Measurements from ENCODE around the gene XXYLT1. TPM values are rescaled to one million over a fixed set of nuclear protein-coding genes. Genes with fewer than 3 reads are reported as not detected.

XXYLT1 gene
- total and polyA plus RNA-seq, 10 of the 15 experiments (the other 5 are each of a cell fraction or from before 2014, with no cell fraction given), result 1.2 to 14.2 (median 9.3) TPM

DNA sequence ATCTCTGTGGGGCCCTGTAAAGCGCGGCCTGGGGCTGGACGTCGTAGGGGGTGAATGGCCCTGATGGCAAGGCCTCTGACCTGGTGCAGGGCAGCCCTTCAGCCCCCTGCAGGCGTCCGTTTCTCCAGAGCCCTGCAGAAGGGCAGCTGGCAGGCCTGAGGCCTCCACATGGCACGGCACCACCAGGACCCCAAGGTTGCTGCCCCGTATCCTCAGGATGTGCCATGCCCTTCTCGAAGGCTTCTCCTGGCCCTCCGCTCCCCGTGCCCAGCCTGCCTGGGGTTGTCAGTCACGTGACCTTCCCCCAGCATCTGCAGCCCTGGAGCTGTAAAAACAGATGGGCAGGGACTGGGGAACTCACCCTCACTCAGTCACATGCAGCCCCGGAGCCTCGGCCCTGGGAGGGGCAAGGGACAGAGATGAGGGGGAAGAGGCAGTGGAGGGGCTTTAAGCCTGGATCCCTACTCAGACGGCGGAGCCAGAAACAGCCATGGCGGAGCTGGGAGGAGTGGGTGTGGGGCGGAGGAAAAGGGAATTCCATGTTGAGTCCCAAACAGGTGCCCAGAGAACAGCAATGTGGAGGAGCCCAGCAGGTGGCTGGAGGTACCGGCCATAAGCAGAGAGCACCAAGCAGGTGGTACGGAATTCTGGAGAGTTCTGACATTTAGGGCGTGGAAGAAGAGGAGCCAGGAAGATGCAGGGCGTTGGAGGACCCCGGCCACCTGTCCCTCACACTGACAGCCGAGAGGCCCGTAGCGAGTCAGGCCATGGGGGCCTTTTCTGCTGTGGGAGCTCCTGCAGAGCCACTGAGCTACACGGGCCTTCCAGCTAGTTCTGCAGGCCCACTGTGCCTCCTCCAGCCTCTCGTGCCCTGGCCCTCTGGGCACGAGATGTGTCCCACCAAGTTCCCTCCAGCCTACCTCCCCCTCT is 193.1 kb downstream of the XXYLT1 start:
- H3K9ac ChIP-seq (ENCODE audit: control insufficient read depth, insufficient read depth, low read length), result no peak overlapping the region
- 80% methylated on average over 27 of the region's 29 CpGs for WGBS (ENCODE audit: insufficient coverage, insufficient replicate concordance, low lambda C conversion rate, missing lambda C conversion rate)
- intact Hi-C loops (cut with micrococcal nuclease; ENCODE audit: unreplicated experiment) (no loop called here), in situ Hi-C loops (cut with MboI) (no loop called here)
- H3K9me3 ChIP-seq (replicated peaks; ENCODE audit: control insufficient read depth, insufficient read depth, low read length), result no peaks in the 10 kb centered on the region
- BruUV-seq (replicated peaks), result no TSS peak
- no peak overlapping the region for H3K4me3 ChIP-seq
- ChIA-PET RAD21 (ENCODE audit: unreplicated experiment) (no interaction called here), SMC1A (ENCODE audit: uncharacterized antibody, unreplicated experiment) (no interaction called here), POLR2A (no interaction called here), CTCF (interaction anchor here (0.6 kb wide), 1 partner anchor 41 kb away, joined by 3 read pairs; no protein-coding TSS in a partner anchor)
- no peaks in the 10 kb centered on the region for H4K20me1 ChIP-seq (ENCODE audit: control insufficient read depth, insufficient read depth)
- no peaks in the 10 kb centered on the region for H3K36me3 ChIP-seq (ENCODE audit: control insufficient read depth in 2 of 2, insufficient read depth in 2 of 2, low read length in 1 of 2)
- H3K27ac ChIP-seq (ENCODE audit: control insufficient read depth, insufficient read depth), result no peak overlapping the region
- FAIRE-seq (no peak), ATAC-seq (no peak), DNase-seq (ENCODE audit: low read depth, low spot score) (no peak)
- H3K27me3 ChIP-seq (replicated peaks in 1 of 2; ENCODE audit: control insufficient read depth in 2 of 2, insufficient read depth in 2 of 2, low read length in 1 of 2), result no peaks in the 10 kb centered on the region
- H2AFZ ChIP-seq (ENCODE audit: control insufficient read depth, low read depth, low read length), result no peak overlapping the region
- no peak overlapping the region for H3K4me2 ChIP-seq (ENCODE audit: control insufficient read depth, insufficient read depth)
- peak in 1 of 2 experiments; percentile 21; a peak in 1 of 4 replicates for TF ChIP-seq BHLHE40 (IDR thresholded peaks at IDR 0.05; ENCODE audit: borderline replicate concordance in 1 of 2, low read depth in 2 of 2, low read length in 1 of 2)
- no peak for TF ChIP-seq ZNF622 (IDR thresholded peaks at IDR 0.05)
- TF ChIP-seq ZBED1 (IDR thresholded peaks at IDR 0.05; ENCODE audit: borderline replicate concordance), result no peak
- no peak for TF ChIP-seq YBX1 (IDR thresholded peaks at IDR 0.05)
- no peaks in the 10 kb centered on the region for H3K79me2 ChIP-seq (ENCODE audit: control insufficient read depth, insufficient read depth, low read length)
- peaks cover 8% of the 10 kb centered on the region for H3K4me1 ChIP-seq (ENCODE audit: control insufficient read depth, insufficient read depth, low read length)

DNA sequence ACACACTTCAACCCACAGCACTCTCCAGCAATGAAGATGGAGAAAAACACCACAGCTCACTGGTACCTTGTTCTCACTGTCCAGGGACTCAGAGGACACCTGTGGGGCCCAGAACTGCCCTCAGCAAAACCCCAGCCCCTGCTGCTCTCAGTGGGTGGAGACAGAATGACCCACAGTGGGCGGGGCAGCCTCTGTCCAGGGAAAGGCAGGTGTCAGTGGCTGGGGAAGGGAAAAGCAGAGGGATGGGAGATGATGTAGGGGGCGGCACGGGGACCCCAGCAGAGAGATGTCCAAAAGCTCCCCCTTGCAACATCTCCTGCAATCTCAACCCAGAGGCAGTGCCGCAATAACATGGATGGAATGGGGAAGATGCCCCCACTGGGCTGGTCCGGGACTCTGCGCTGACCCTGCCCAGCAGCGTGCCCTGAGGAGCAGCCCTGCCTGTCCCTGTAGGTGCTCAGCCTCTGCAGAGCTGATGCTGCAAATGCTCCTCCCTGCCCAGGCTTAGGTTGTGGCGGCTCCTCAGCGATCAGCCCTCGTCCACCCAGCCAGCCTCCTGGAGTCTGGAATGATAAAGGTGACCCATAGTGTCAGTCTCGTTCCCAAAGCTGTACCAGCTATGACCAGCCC is 193.9 kb downstream of the XXYLT1 start:
- ChIA-PET SMC1A (ENCODE audit: uncharacterized antibody, unreplicated experiment) (no interaction called here), RAD21 (ENCODE audit: unreplicated experiment) (no interaction called here), POLR2A (no interaction called here), CTCF (no interaction called here)
- H3K27me3 ChIP-seq (replicated peaks in 1 of 2; ENCODE audit: control insufficient read depth in 2 of 2, insufficient read depth in 2 of 2, low read length in 1 of 2), result no peaks in the 10 kb centered on the region
- H3K4me1 ChIP-seq (ENCODE audit: control insufficient read depth, insufficient read depth, low read length), result peaks cover 8% of the 10 kb centered on the region
- no peak overlapping the region for H3K27ac ChIP-seq (ENCODE audit: control insufficient read depth, insufficient read depth)
- no peak overlapping the region for H3K4me2 ChIP-seq (ENCODE audit: control insufficient read depth, insufficient read depth)
- DNase-seq (ENCODE audit: low read depth, low spot score) (no peak), FAIRE-seq (no peak), ATAC-seq (no peak)
- intact Hi-C loops (cut with micrococcal nuclease; ENCODE audit: unreplicated experiment) (no loop called here), in situ Hi-C loops (cut with MboI) (no loop called here)
- no peaks in the 10 kb centered on the region for H3K9me3 ChIP-seq (replicated peaks; ENCODE audit: control insufficient read depth, insufficient read depth, low read length)
- H4K20me1 ChIP-seq (ENCODE audit: control insufficient read depth, insufficient read depth), result no peaks in the 10 kb centered on the region
- no peak overlapping the region for H2AFZ ChIP-seq (ENCODE audit: control insufficient read depth, low read depth, low read length)
- no peak overlapping the region for H3K9ac ChIP-seq (ENCODE audit: control insufficient read depth, insufficient read depth, low read length)
- no peak for TF ChIP-seq ESRRA (IDR thresholded peaks at IDR 0.05; ENCODE audit: low read length)
- BruUV-seq (replicated peaks), result no TSS peak
- H3K79me2 ChIP-seq (ENCODE audit: control insufficient read depth, insufficient read depth, low read length), result no peaks in the 10 kb centered on the region
- WGBS (ENCODE audit: insufficient coverage, insufficient replicate concordance, low lambda C conversion rate, missing lambda C conversion rate), result 92% methylated on average over 11 of the region's 11 CpGs
- H3K36me3 ChIP-seq (ENCODE audit: control insufficient read depth in 2 of 2, insufficient read depth in 2 of 2, low read length in 1 of 2), result no peaks in the 10 kb centered on the region
- H3K4me3 ChIP-seq, result no peak overlapping the region
